Gastrocnemius medialis (tissue), 4 donors: Measurements from ENCODE around the gene F5. TPM values are rescaled to one million over a fixed set of nuclear protein-coding genes. Genes with fewer than 3 reads are reported as not detected.

Experiments used
- ATAC-seq, 2 donors: fragments of 150-250 bp; one replicate each; pipeline ENCODE4 v1.9.1; 2016
- DNase-seq, 2 donors: peaks; one replicate each; pipeline ENCODE4 v3.0.0-alpha.2; 2019
- H3K27ac ChIP-seq, 4 donors: fragments of 200-600 bp; sonication (generic); 1 replicate in 1 of 4; 2 replicates in 3 of 4; pipeline ENCODE4 v1.5.1; 2016 to 2018; ENCODE audit warnings: mild to moderate bottlenecking in 2 of 4, moderate library complexity in 1 of 4
- H3K27me3 ChIP-seq, 3 donors: fragments of 200-600 bp; sonication (generic) in 2 of 3; 1 replicate in 1 of 3; 2 replicates in 2 of 3; pipeline versions ENCODE4 v1.5.1 to v1.6.0; 2016 to 2019; ENCODE audit warnings: mild to moderate bottlenecking in 1 of 3, moderate library complexity in 1 of 3
- H3K36me3 ChIP-seq, 2 donors: fragments of 200-600 bp; sonication (generic) in 1 of 2; one replicate each; pipeline ENCODE4 v1.5.1; 2017 to 2018
- H3K4me1 ChIP-seq, 2 donors: fragments of 200-600 bp; sonication (generic) in 1 of 2; one replicate each; pipeline ENCODE4 v1.5.1; 2016 to 2017; ENCODE audit warnings: mild to moderate bottlenecking in 2 of 2
- H3K4me3 ChIP-seq, 4 donors: fragments of 200-600 bp; sonication (generic) in 3 of 4; 1 replicate in 1 of 4; 2 replicates in 3 of 4; pipeline ENCODE4 v1.5.1; 2016 to 2019; ENCODE audit warnings: mild to moderate bottlenecking in 2 of 4
- H3K9me3 ChIP-seq, 3 donors: fragments of 200-600 bp; sonication (generic) in 2 of 3; 1 replicate in 1 of 3; 2 replicates in 2 of 3; pipeline ENCODE4 v1.5.1; 2016 to 2019
- CTCF ChIP-seq, 5 experiments: fragments of 450-650 bp in 3 of 5; fragments of 200-600 bp in 2 of 5; sonication (generic) in 2 of 5; IDR thresholded peaks in 4 of 5; conservative IDR thresholded peaks in 1 of 5; 1 replicate in 4 of 5; 2 replicates in 1 of 5; pipeline ENCODE4 v1.5.1; 2016 to 2019; ENCODE audit warnings: antibody characterized with exemption in 5 of 5, mild to moderate bottlenecking in 3 of 5, moderate library complexity in 3 of 5
- POLR2A ChIP-seq, 2 donors: fragments of 450-650 bp; IDR thresholded peaks; one replicate each; pipeline ENCODE4 v1.6.1; 2017; ENCODE audit warnings: antibody characterized with exemption in 2 of 2, mild to moderate bottlenecking in 2 of 2, moderate library complexity in 2 of 2
- in situ Hi-C, 4 donors: fragments of 200-750 bp; cut with MboI; loops; one replicate each; pipeline versions ENCODE4 v1.15.0 to v1.8.0; 2017; ENCODE audit warnings: low sequenced_read_pairs in 4 of 4
- intact Hi-C: fragments of 100-400 bp; cut with DNase I; formaldehyde crosslinking; loops from one replicate; pipeline ENCODE4 v1.15.1; 2023; ENCODE audit warnings: low total_unique reads
- total RNA-seq, 4 donors: library from RNA; depleted of rRNA; stranded (reverse); fragments of >200 nt; gene quantifications; one replicate each; pipeline versions ENCODE4 v1.1.0 to v1.2.3, GENCODE V29; 2016

Gene F5
- total RNA-seq, 4 donors from 2014 or later: 0.07 to 0.68 (median 0.22) TPM

GRCh38 chr1:169514566-169515270 is 71.6 kb downstream of the F5 start:
- no peak overlapping the region for H3K4me3 ChIP-seq
- no peaks in the 10 kb centered on the region for H3K27me3 ChIP-seq
- H3K36me3 ChIP-seq: no peaks in the 10 kb centered on the region
- peaks cover 0 to 15% of the 10 kb centered on the region in 2 donors for H3K4me1 ChIP-seq
- peak in 1 of 2 donors; percentile 37 for ATAC-seq
- H3K9me3 ChIP-seq: no peaks in the 10 kb centered on the region
- DNase-seq: no peak
- H3K27ac ChIP-seq: no peak overlapping the region
- no peak for TF ChIP-seq CTCF (IDR thresholded peaks at IDR 0.05 in 4 of 5, conservative IDR thresholded peaks at IDR 0.05 in 1 of 5)
- no peak for TF ChIP-seq POLR2A (IDR thresholded peaks at IDR 0.05)
- in situ Hi-C loops (no loop called here), intact Hi-C loops (no loop called here)

- Histone ChIP-seq H3K36me3 (no peaks in the 10 kb centered on the region), H3K9me3 (no peaks in the 10 kb centered on the region), H3K4me3 (no peak overlapping the region), H3K4me1 (peaks cover 10 to 28% of the 10 kb centered on the region in 2 donors), H3K27ac (peak overlapping the region in 3 of 4 donors; percentile 34 to 52 (median 51)), H3K27me3 (no peaks in the 10 kb centered on the region)
- in situ Hi-C loops: no loop called here
- ATAC-seq (peak; percentile 37 to 50), DNase-seq (peak; percentile 8 to 29)
- intact Hi-C loops: no loop called here
- TF ChIP-seq CTCF (IDR thresholded peaks at IDR 0.05 in 4 of 5, conservative IDR thresholded peaks at IDR 0.05 in 1 of 5) (no peak), POLR2A (IDR thresholded peaks at IDR 0.05) (no peak)
Measured at GRCh38 chr1:169513208-169513607, 73.1 kb downstream of the F5 start.

- peak; percentile 8 to 31 for DNase-seq
- H3K27ac ChIP-seq: peak overlapping the region in 3 of 4 donors; percentile 51 to 54 (median 52)
- no peaks in the 10 kb centered on the region for H3K9me3 ChIP-seq
- peak; percentile 69 to 74 for ATAC-seq
- H3K4me3 ChIP-seq: no peak overlapping the region
- intact Hi-C loops: loop anchor here (1.0 kb wide), 1 partner anchor 25 kb away; no protein-coding TSS in a partner anchor
- no peaks in the 10 kb centered on the region for H3K36me3 ChIP-seq
- in situ Hi-C loops: no loop called here
- no peak for TF ChIP-seq POLR2A (IDR thresholded peaks at IDR 0.05)
- TF ChIP-seq CTCF (IDR thresholded peaks at IDR 0.05 in 4 of 5, conservative IDR thresholded peaks at IDR 0.05 in 1 of 5): no peak
- no peaks in the 10 kb centered on the region for H3K27me3 ChIP-seq
- peaks cover 11 to 28% of the 10 kb centered on the region in 2 donors for H3K4me1 ChIP-seq
Measured at GRCh38 chr1:169511316-169512005, 74.8 kb downstream of the F5 start.

GRCh38 chr1:169510060-169510459 is 76.2 kb downstream of the F5 start:
- Histone ChIP-seq H3K27me3 (no peaks in the 10 kb centered on the region), H3K9me3 (no peaks in the 10 kb centered on the region), H3K4me3 (no peak overlapping the region), H3K27ac (peak overlapping the region in 1 of 4 donors; percentile 51), H3K4me1 (peaks cover 11 to 28% of the 10 kb centered on the region in 2 donors), H3K36me3 (no peaks in the 10 kb centered on the region)
- intact Hi-C loops: no loop called here
- DNase-seq (no peak), ATAC-seq (no peak)
- no peak for TF ChIP-seq POLR2A (IDR thresholded peaks at IDR 0.05)
- TF ChIP-seq CTCF (IDR thresholded peaks at IDR 0.05 in 4 of 5, conservative IDR thresholded peaks at IDR 0.05 in 1 of 5): no peak
- in situ Hi-C loops: no loop called here
